Adrenal gland (tissue), 12 donors: ENCODE results near the gene NAT10. TPM values are rescaled to one million over a fixed set of nuclear protein-coding genes. Genes with fewer than 3 reads are reported as not detected.

Experiments used
- DNase-seq, 7 donors: peaks; one replicate each; pipeline ENCODE4 v3.0.0-alpha.2; 2019 to 2020
- H3K27ac ChIP-seq, 5 donors: fragments of 200-600 bp; sonication (generic) in 4 of 5; 1 replicate in 3 of 5; 2 replicates in 2 of 5; pipeline versions ENCODE4 v1.5.1 to v1.8.0; 2016 to 2020; ENCODE audit warnings: mild to moderate bottlenecking in 1 of 5
- H3K27me3 ChIP-seq: fragments of 200-600 bp; 2 replicates; pipeline ENCODE4 v1.8.0; 2021
- H3K36me3 ChIP-seq, 2 donors: fragments of 200-600 bp; replicated peaks in 1 of 2; 1 replicate in 1 of 2; 2 replicates in 1 of 2; pipeline versions ENCODE4 v1.5.1 to v1.8.0; 2018 to 2022
- H3K4me1 ChIP-seq, 2 donors: fragments of 200-600 bp; replicated peaks in 1 of 2; 1 replicate in 1 of 2; 2 replicates in 1 of 2; pipeline versions ENCODE4 v1.5.1 to v1.8.0; 2018 to 2021
- H3K4me3 ChIP-seq, 4 donors: fragments of 200-600 bp; sonication (generic) in 3 of 4; one replicate each; pipeline ENCODE4 v1.5.1; 2016 to 2018
- H3K9me3 ChIP-seq, 3 donors: fragments of 200-600 bp; sonication (generic) in 1 of 3; replicated peaks in 1 of 3; 1 replicate in 2 of 3; 2 replicates in 1 of 3; pipeline versions ENCODE4 v1.5.1 to v1.8.0; 2016 to 2021
- POLR2A ChIP-seq, 2 donors: fragments of 450-650 bp; IDR thresholded peaks; one replicate each; pipeline ENCODE4 v1.6.1; 2017; ENCODE audit warnings: antibody characterized with exemption in 2 of 2, mild to moderate bottlenecking in 2 of 2, moderate library complexity in 1 of 2
- WGBS, 4 donors: extraction: QIAGEN DNeasy Blood & Tissue Kit in 2 of 4; methylation state at CpG; one replicate each; pipeline versions ENCODE4 v1.1.5 to v1.1.7; 2013 to 2017; 5-methylcytosine and 5-hydroxymethylcytosine counted together
- intact Hi-C, 2 donors: fragments of 100-400 bp; cut with DNase I; formaldehyde crosslinking; loops; one replicate each; pipeline versions ENCODE4 v1.14.1 to v1.15.0; 2022 to 2023
- polyA plus RNA-seq, 3 donors: library from polyadenylated mRNA; stranded (reverse); fragments of 200-250 nt in 2 of 3; fragments of 350-450 nt in 1 of 3; fragmentation: Illumina TruSeq in 1 of 3; extraction: RNeasy Lipid Tissue Mini Kit (QIAGEN cat#74804) in 1 of 3; gene quantifications; one replicate each; pipeline ENCODE4 v1.2.3, GENCODE V29; 2013 to 2014
- small RNA-seq, 2 donors: library from RNA; depleted of rRNA; stranded (forward); fragments of <200 nt; gene quantifications; one replicate each; pipeline ENCODE3, GENCODE V24; 2016
- total RNA-seq, 9 donors: library from RNA; depleted of rRNA in 4 of 9; stranded (reverse); fragments of >200 nt in 4 of 9; fragments of 120-200 nt in 1 of 9; fragmentation: NEBNext Ultra II Directional in 1 of 9; extraction: Animal tissue kit (Norgen Biotek cat#: 25700) in 1 of 9; gene quantifications; one replicate each; pipeline versions ENCODE4 v1.1.0 to v1.2.4, GENCODE V29; 2013 to 2023
- TF ChIP-seq, protein P1 (sequence below), 6 experiments: fragments of 450-650 bp in 4 of 6; fragments of 200-600 bp in 2 of 6; sonication (generic) in 1 of 6; IDR thresholded peaks; 1 replicate in 5 of 6; 2 replicates in 1 of 6; pipeline versions ENCODE4 v1.5.1 to v1.8.0; 2016 to 2021; ENCODE audit warnings: antibody characterized with exemption in 6 of 6, mild to moderate bottlenecking in 2 of 6, moderate library complexity in 1 of 6
- donor health status: healthy with polysubstance abuse.
- donor health status: Bipolar disorder and iron deficiency.
- donor health status: DM: yes; HTN: yes; CAD: no.
- donor health status: DM: no; HTN: no; CAD: no.
- donor health status: DM: no; HTN: no; CAD: no.
- donor health status: DM: yes; HTN: yes; CAD: no.

Gene NAT10
- total and polyA plus RNA-seq, 12 donors, result 16.8 to 65.2 (median 45.5) TPM

DNA sequence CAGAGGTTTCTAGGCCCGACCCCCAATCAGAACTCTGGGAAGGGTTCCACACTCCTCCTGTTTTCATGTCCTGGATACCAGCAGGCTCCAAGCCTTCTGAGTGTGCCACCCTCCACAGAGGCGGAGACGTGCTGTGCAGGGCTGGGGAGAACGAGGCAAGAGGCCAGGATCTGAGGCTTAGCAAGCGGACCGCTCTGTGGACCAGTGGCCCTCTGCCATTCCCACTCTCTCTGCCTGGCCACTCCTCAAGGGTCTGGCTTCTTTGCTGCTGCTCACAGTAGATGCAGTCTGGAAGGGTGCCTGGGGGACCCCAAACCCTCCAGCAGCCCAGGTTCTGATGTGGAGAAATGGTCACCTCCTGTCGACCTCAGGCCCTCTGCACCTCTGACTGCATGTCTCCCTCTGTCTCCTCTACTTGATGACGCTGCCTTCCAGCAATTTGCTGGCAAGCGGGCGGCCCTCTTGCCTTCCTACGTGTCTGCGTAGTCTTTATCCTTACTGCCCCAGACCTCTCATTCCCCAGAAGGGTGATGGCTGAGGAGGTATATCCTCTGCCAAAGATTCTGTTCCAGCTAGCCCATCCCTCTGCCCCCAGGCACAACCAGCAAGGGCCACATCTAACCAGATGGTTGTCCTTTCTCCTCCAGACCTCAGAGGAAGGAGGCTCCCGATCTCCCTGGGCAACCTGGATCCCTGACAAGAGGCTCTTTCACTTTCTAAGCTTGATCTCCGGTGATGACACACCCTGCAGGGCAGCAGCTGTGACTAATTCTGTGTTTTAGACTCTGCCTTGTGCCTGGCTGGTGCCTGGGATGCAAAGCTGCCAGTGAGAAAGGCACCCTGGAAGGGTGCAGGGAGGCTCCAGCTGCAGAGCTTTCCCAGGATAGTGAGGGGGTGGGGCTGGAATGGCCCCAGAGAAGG lies 87.3 kb downstream of the NAT10 start:
- Histone ChIP-seq H3K9me3 (no peaks in the 10 kb centered on the region), H3K4me3 (no peak overlapping the region), H3K4me1 (peaks cover 0 to 14% of the 10 kb centered on the region in 2 donors), H3K27ac (peak overlapping the region in 4 of 5 donors; percentile 37 to 64 (median 51)), H3K36me3 (no peaks in the 10 kb centered on the region), H3K27me3 (no peaks in the 10 kb centered on the region)
- TF ChIP-seq POLR2A (IDR thresholded peaks at IDR 0.05), result no peak
- TF ChIP-seq, protein P1, sequence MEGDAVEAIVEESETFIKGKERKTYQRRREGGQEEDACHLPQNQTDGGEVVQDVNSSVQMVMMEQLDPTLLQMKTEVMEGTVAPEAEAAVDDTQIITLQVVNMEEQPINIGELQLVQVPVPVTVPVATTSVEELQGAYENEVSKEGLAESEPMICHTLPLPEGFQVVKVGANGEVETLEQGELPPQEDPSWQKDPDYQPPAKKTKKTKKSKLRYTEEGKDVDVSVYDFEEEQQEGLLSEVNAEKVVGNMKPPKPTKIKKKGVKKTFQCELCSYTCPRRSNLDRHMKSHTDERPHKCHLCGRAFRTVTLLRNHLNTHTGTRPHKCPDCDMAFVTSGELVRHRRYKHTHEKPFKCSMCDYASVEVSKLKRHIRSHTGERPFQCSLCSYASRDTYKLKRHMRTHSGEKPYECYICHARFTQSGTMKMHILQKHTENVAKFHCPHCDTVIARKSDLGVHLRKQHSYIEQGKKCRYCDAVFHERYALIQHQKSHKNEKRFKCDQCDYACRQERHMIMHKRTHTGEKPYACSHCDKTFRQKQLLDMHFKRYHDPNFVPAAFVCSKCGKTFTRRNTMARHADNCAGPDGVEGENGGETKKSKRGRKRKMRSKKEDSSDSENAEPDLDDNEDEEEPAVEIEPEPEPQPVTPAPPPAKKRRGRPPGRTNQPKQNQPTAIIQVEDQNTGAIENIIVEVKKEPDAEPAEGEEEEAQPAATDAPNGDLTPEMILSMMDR (IDR thresholded peaks at IDR 0.05), result no peak
- DNase-seq, result peak; percentile 66 to 88 (median 85)
- 59 to 70% (median 62%) methylated on average over 7 to 14 of the region's 14 CpGs for WGBS, 4 donors
- intact Hi-C loops, result no loop called here

DNA sequence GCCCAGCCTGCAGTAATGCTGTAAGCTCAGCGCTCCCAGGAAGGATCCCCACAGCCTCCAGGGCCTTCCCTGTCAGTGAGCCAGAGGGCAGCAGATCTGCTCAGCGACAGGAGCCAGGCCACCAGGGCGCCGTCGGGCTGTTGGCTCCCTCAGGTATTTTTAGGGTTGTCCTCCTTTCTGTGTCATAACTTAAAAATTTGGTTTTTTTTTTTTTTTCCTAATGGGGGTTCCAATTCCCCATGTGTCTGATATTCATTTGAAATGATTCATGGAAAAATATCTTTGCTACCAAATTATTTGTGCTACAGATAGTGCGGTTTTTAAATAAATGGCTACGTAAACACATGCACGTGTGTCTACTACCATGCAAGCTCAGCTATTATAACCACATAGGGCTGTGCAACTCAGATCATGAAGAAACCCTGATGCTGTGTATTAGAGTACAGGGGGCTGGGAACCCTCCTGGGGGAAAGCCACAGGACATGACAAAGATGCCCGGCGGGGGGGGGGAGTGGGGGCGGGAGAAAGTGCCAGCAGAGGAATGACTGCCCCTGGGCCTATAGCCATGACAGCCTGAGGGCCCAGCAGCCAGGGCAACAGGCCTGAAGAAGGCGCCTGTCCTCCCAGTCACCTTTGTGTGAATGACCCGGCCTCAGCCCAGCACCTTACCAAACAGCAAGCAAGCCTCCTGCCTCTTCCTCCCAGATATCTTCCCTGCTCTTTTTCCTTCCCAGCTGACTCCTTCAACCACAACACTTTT lies 89.3 kb downstream of the NAT10 start:
- H3K4me3 ChIP-seq, result no peak overlapping the region
- WGBS, 4 donors, result 88 to 92% (median 90%) methylated on average over 10 to 13 of the region's 13 CpGs
- no peak for DNase-seq
- no peak overlapping the region for H3K27ac ChIP-seq
- H3K9me3 ChIP-seq, result no peaks in the 10 kb centered on the region
- peaks cover 0 to 10% of the 10 kb centered on the region in 2 donors for H3K4me1 ChIP-seq
- TF ChIP-seq, protein P1 (IDR thresholded peaks at IDR 0.05), result no peak
- no peak for TF ChIP-seq POLR2A (IDR thresholded peaks at IDR 0.05)
- intact Hi-C loops, result no loop called here
- H3K36me3 ChIP-seq, result no peaks in the 10 kb centered on the region
- H3K27me3 ChIP-seq, result no peaks in the 10 kb centered on the region

Small RNA genes lying within 50 kb of the gene (small RNA-seq; reads per million reads assigned to genes)
- gene RF00019, result 0 reads per million in 2 donors

Other genes starting within 250 kb of the NAT10 start
- gene LMO2, start 213.6 kb upstream of the NAT10 start, total RNA-seq, result 10 to 100 TPM; 12.4 to 40.8 (median 29.4) TPM
- gene LMO2, start 213.6 kb upstream of the NAT10 start, polyA plus RNA-seq, result 10 to 100 TPM; 14.4 to 38.1 (median 32.7) TPM
- gene CAPRIN1, start 53.9 kb upstream of the NAT10 start, total RNA-seq, result 100 to 1,000 TPM; 101 to 174 (median 152) TPM
- 100 to 1,000 TPM in 1 of 3 donors, 10 to 100 TPM in 2; 42.4 to 202 (median 51.4) TPM for gene CAPRIN1, start 53.9 kb upstream of the NAT10 start, polyA plus RNA-seq